ENCODE results near the gene ANXA11.

ANXA11 gene

GRCh38 chr10:80205477-80206276, at the start of gene ANXA11:
TSS of gene ANXA11 (minus strand) at chr10:80205537. CDS start at chr10:80172861, 32,676 bp downstream.
- TF ChIP-seq TCF12 (IDR thresholded peaks at IDR 0.05; ENCODE audit: low read depth) (0 out of 2 replicates have a peak, but pooled peaks have one; percentile 31), ZBTB7A (IDR thresholded peaks at IDR 0.05; ENCODE audit: low read depth) (peak; percentile 85), CEBPB (IDR thresholded peaks at IDR 0.05) (no peak), NFIC (IDR thresholded peaks at IDR 0.05) (no peak; the same call in 1 of the 2 replicates), MAX (IDR thresholded peaks at IDR 0.05) (peak; percentile 53; the same call in 1 of the 2 replicates), USF1 (IDR thresholded peaks at IDR 0.05) (no peak), CREB1 (IDR thresholded peaks at IDR 0.05; ENCODE audit: low read depth) (no peak), REST (IDR thresholded peaks at IDR 0.05; ENCODE audit: low read depth) (no peak), TAF1 (IDR thresholded peaks at IDR 0.05; ENCODE audit: low read depth) (peak; percentile 80)

GRCh38 chr10:80253266-80253962, 48.1 kb upstream of the ANXA11 start:
- TF ChIP-seq TCF12 (IDR thresholded peaks at IDR 0.05; ENCODE audit: low read depth) (no peak), MAX (IDR thresholded peaks at IDR 0.05) (no peak), YY1 (IDR thresholded peaks at IDR 0.05; ENCODE audit: low read depth) (no peak), REST (IDR thresholded peaks at IDR 0.05; ENCODE audit: low read depth) (no peak), NFIC (IDR thresholded peaks at IDR 0.05) (no peak), CREB1 (IDR thresholded peaks at IDR 0.05; ENCODE audit: low read depth) (no peak), EGR1 (IDR thresholded peaks at IDR 0.05) (no peak), RAD21 (IDR thresholded peaks at IDR 0.05; ENCODE audit: low read depth) (no peak), TEAD4 (IDR thresholded peaks at IDR 0.05) (no peak), CEBPB (IDR thresholded peaks at IDR 0.05) (no peak), EP300 (IDR thresholded peaks at IDR 0.05; ENCODE audit: borderline replicate concordance) (no peak), FOXM1 (IDR thresholded peaks at IDR 0.05; ENCODE audit: borderline replicate concordance, low read depth) (no peak), TAF1 (IDR thresholded peaks at IDR 0.05; ENCODE audit: low read depth) (no peak), ZBTB7A (IDR thresholded peaks at IDR 0.05; ENCODE audit: low read depth) (no peak), USF1 (IDR thresholded peaks at IDR 0.05) (no peak)

- TF ChIP-seq USF1 (IDR thresholded peaks at IDR 0.05) (no peak), CEBPB (IDR thresholded peaks at IDR 0.05) (no peak), NFIC (IDR thresholded peaks at IDR 0.05) (no peak), MAX (IDR thresholded peaks at IDR 0.05) (no peak), TEAD4 (IDR thresholded peaks at IDR 0.05) (no peak), YY1 (IDR thresholded peaks at IDR 0.05; ENCODE audit: low read depth) (no peak), TCF12 (IDR thresholded peaks at IDR 0.05; ENCODE audit: low read depth) (no peak), EGR1 (IDR thresholded peaks at IDR 0.05) (no peak)
Measured at GRCh38 chr10:80252296-80252887, 47.1 kb upstream of the ANXA11 start.

DNA sequence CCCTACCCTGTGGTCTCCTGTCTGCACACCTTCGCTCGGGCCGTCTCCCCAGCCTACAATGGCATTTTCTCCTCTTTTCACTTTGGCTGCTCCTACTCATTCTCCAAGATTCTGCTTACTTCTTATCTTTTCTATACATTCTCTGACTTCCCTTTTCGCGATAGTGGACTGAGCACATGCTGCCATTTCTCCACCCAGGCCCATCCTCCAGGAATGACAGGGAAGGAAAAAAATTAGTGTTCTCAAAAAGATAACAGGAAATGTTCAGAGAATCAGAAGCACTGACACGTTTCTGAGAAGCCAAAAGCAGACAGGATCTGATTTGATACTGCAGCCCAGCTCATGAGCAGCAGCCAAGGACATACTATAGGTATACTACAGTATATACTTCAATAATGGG, 6.4 kb upstream of the ANXA11 start:
- TF ChIP-seq USF1 (IDR thresholded peaks at IDR 0.05) (no peak), REST (IDR thresholded peaks at IDR 0.05; ENCODE audit: low read depth) (no peak), NFIC (IDR thresholded peaks at IDR 0.05) (no peak), TAF1 (IDR thresholded peaks at IDR 0.05; ENCODE audit: low read depth) (no peak), YY1 (IDR thresholded peaks at IDR 0.05; ENCODE audit: low read depth) (no peak)

All from Ishikawa (cell line).